ENCODE data around the gene DIS3L2.

DIS3L2 gene

DNA sequence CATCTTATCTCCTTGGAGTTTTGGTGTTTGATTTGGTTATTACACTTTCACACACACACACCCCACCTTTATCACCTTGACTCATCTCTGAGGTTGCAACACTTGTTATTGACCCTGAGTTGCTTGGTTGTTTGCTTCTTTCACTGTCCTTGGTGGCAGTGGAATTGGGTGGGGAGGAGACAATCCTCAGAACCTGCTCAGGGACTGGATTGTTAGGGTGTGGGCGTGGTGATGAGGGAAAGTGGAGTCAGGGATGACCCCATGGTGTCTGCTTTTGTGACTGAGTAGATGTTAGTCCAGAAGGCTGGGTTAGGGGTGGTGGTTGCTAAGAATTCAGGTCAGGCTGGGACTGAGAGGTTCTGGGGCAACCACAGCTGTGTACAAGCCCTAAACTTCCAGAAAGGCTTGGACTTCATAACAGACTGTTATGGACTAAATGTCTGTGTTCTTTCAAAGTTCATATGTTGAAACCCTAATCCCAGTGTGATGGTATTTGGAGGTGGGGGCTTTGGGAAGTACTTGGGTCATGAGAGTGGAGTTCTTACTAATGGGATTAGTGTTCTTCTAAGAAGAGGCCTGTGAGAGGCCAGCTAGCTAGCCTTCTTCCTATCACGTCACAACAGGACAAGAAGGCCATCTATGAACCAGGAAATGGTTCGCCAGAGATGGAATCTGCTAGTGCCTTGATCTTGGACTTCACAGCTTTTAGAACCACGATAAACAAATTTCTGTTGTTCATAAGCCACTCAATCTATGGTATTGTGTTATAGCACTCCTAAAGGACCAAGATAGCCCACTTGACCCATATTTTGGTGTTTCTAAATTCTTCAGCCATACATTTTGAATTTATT is 3.4 kb upstream of the DIS3L2 start:
- no peak for FAIRE-seq

DNA sequence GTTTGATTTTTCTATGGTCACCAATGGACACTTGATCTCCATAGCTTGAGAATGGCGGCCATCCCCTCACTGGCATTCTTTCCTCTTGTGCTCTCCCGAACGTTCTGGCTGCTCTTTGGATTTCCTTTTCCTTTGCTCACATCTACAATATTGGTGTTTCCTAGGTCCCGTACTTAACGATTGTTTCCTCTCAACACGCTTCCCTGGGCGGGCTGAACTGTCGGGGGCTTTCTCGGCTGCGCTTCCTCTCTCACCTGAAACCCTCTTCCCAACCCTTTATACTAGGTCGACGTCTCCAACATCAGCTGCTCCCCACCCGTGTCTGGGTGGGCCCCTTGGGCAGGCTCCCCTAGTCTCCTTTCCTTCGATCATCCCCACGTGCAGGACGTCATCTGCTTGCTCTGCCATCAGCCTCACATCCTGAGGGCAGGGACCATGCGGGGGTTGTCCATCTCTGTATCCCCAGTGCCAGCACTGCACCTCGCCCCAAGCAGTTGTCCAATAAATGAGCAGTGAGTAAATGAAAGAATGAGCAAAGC is 634 bp upstream of the DIS3L2 start:
- no peak for FAIRE-seq

DNA sequence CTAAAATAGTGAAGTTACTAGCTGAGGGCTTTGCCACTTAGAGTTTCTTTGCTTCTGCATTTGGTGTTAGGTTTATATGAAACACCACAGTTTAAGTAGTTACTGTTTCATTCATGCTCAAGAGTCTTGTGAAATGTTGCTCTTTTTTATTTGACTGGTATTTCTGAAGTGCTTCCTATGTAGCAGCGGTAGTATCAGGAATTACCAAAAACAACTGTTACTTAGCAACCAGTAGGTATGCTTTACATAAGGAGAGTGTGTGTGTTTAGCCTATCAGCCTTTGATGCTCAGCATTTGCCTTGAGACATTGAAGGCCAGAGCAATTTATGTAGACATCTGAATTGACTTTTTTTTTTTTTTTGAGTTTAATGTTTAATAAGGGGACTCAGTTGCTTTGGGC is 3.6 kb downstream of the DIS3L2 start:
- FAIRE-seq: no peak

DNA sequence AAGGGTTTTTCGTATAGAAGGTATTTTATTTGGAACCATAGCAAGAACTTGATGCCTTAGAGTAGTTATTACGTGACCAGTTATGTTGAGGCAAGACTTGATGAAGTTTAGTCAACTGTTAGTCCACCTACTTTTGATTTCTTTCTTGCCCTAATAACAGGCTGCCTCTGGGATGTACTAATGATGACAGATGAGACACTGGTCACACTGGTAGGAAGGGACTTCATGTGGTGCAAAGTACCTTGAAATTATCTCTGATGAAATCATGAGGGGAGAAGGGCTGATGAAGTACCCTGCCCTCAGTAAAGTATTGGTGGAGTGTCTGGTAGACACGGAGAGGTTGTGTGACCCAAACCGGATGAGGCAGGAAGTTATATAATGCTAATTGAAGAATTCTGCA is 5.4 kb downstream of the DIS3L2 start:
- FAIRE-seq: no peak

DNA sequence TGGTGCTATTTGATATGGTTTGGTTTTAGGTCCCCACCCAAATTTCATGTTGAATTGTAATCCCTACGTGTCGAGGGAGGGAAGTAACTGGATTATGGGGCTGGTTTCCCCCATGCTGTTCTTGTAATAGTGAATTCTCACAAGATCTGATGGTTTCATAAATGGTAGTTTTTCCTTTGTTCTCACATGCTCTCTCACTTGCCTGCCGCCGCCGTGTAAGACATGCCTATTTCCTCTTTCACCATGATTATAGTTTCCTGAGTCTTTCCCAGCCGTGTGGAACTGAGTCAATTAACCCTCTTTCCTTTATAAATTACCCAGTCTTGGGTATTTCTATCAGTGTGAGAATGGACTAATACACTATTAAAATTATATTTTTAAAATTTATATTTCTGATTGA is 7.3 kb downstream of the DIS3L2 start:
- no peak for FAIRE-seq

DNA sequence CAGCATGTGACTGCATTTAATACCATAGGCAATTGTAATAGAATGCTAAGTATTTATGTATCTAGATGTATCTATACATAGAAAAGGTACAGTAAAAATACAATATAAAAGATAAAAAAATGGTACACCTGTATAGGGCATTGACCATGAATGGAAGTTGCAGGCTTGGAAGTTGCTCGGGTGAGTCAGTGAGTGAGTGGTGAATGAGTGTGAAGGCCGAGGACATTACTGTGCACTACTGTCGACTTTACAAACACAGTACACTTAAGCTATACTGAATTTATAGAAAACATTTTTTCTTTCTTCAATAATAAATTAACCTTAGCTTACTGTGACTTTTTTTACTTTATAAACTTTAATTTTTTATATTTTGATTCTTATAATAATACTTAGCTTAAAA is 8.9 kb downstream of the DIS3L2 start:
- FAIRE-seq: no peak

DNA sequence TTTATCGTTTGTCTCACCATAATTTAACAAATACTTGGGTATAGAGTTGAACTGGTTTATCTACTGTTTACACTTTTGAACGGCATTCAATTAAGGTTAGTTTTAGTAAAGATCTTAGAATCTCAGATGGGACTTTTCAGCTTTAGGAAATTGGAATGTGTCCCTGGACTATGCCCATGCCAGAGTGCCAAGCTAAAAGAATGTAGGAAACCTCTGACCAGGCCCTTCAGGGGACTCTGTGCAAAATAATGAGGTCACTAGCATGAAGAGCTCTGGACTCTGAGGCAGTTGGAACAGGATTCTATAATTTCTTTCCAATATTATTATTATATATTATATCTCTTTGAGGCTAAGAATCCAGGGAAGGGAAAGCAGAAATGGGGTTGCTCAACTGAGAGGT is 13.5 kb downstream of the DIS3L2 start:
- FAIRE-seq: no peak

DNA sequence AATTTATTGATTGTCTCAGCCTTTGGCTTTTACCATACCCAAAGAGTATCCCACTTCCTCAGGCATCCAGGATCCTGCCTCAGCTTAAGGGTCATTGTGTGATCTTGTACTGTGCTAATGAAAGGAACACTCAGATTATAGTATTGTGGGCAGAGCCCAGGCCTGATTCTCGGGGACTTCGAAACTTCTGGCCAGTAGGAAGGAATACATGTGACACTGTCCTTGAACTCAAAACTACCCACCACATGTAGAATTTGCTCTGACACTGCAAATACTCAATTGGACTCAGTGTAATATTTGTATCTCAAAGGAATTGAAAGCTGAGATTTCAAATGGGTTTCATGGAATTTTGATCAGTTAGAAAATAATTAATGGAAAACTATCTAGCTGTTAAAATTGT is 15.9 kb downstream of the DIS3L2 start:
- FAIRE-seq: no peak

DNA sequence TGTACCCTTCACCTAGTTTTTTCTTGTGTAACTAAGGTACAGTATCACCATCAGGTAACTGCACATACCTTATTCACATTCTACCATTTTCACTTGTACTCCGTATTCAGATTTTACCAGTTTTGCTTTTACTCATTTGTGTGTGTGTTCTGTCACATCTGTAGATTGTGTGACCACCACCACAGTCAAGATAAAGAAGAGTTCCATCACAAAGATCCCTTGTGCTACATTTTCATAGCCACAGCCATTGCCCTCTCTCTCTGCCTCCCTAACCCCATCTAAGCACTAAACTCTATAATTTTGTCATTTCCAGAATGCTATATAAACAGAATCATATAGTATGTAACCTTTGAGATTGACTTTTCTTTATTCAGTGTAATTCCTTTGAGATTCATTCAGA is 23.5 kb downstream of the DIS3L2 start:
- no peak for FAIRE-seq

DNA sequence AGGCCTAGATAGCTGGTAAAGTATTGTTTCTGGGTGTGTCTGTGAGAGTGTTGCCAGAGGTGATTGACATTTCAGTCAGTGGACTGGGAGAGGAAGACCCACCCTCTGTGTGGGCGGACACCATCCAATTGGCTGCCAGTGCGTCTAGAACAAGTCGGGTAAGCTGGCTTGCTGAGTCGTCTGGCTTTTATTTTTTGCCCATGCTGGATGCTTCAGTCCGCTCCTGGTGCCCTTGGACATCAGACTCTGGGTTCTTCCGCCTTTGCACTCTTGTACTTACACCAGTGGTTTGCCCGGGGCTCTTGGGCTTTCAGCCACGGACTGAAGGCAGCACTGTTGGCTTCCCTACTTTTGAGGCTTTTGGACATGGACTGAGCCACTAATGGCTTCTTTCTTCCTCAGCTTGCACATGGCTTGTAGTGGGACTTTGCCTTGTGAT is 24.3 kb downstream of the DIS3L2 start:
- FAIRE-seq: no peak

DNA sequence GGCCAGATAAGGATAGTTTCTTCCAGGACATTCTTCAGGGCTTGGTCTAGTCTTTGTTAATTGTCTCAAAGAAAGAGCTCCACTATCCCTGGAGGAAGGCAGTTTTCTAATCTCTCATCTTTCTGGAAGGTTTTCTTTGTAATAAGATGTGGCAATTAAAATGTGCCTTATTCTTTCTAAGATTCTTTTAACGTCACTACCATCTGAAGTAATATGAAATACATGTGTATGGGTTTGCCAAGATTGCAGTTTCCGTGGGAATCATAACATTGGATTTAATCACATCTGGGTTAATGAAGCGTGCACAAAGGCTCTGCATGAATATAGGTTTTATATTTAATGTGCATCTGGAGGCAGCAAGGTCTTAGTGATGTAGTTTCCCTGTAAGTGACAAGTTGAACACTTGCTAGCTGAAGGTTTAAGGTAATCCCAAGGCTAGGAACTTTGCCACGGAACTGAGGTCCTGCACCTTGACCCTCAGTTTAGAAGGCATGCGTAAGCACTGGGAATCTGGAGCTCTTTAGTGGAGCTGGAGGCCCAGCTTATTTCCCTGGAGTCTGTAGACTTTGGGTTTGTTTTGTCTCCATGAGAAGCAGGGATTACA is 25.7 kb downstream of the DIS3L2 start:
- no peak for FAIRE-seq

DNA sequence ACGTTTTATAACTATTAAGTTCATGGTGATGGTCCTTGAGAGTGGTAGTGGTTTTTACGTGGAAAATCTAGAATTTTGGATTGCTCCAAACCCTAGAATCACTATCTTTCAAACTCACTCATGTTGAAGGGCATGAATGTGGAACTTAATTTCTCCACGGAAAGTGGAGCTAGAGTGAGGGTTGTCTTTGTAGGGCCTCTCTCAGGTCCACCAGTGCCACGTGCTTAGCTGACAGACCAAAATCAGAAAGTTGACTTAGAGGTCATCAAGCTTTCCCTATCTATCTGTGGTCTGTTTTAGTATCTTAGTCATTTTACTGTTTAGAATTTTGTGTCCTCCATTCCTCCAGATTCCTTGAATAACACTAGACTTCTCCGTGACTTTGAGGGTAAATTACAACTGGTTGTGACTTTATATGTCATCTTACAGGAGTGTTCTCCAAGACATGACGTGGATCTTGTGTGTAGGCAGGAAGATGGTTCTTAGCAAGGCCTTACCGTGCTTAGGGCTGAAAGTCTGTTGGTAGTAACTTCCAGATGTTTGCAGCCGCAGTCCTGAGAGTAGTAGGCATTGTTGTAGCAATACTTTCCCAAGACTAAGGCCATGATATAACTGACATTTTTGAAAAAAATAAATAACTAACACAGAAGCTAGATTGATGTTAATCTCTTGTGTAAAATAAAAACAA is 26.8 kb downstream of the DIS3L2 start:
- no peak for FAIRE-seq

DNA sequence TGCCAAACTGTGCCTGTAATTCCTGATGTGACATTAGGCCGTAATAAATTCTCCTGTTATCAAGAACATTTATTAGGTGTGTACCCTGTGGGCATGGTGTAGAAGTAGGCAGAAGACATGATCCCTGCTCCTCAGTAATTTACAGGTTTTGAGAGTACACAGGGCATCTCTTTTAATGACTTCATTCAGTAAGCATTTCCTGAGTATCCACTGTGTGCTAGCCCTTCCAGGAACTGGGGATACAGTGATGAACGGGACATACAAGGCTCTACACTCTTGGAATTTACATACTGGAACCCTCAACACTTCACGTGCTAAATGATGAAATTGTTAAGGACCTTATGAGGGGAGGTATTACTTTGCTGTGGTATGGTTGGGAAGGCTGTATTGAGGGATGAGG is 30.2 kb downstream of the DIS3L2 start:
- FAIRE-seq: no peak

DNA sequence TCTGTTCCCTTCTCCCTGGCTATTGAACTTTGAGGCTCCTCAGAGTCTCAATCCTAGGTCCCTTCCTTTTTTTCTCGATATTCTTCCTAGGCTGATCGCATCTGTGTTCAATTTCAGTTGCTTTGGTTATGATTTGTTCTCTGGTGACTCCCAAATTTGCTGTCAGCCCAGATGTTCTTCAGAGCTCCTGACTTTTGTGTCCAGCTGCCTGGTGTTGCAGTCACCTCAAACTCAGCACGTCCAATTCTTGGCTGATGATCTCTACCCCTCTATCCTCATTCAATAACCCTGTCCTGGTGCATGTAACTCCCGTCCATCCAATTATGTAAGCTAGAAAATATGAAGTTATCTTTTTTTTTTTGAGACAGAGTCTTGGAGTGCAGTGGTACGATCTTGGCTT is 31.4 kb downstream of the DIS3L2 start:
- FAIRE-seq: no peak

DNA sequence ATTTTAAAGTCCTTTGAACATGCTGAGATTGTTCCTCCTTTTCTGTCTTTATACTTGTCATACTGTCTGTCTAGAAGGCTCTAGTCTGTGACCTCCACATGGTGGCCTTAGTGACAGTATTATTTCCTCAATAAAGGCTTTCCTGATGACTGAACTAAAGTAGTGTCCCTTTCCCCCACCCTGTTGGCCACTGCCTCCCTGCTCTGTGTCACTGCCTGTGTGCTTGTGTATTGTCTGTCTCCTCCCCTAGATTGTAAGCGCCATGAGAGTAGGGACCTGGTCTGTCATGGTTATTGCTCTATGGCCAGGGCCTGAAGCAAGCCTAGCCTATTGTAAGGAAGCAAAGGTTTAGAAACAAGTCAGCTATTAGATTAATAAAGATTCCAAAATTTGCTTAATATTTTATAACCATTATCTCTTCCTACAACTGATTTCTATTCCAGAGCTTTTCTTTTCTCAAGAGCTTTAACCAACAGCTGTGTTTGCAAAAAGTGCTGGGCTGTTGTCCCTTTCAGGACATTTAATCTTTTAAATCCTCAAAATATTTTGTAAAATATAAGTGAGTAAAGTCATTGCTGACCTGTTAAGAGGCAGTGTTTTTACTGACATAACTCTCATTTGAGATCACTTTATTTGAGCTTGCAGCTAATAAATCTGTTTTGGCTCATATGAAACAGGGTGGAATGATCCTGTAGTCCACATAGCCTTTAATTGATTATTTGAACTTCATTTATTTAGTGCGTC is 35.5 kb downstream of the DIS3L2 start:
- FAIRE-seq: no peak

DNA sequence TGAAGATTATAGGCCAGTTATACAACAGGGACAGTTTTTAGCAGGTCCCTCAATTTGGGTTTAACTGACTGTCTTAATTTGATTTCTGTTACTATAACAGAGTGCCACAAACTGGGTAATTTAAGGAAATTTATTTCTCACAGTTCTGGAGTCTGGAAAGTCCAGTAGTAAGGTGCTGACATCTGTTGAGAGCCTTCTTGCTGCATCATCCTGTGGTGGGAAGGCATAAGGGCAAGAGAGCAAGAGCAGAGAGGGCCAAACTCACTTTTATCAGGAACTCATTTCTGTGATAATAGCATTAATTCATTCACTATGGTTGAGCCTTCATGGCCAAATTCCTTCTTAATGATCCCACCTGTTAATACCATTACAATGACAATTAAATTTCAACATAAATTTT is 36.5 kb downstream of the DIS3L2 start:
- no peak for FAIRE-seq

DNA sequence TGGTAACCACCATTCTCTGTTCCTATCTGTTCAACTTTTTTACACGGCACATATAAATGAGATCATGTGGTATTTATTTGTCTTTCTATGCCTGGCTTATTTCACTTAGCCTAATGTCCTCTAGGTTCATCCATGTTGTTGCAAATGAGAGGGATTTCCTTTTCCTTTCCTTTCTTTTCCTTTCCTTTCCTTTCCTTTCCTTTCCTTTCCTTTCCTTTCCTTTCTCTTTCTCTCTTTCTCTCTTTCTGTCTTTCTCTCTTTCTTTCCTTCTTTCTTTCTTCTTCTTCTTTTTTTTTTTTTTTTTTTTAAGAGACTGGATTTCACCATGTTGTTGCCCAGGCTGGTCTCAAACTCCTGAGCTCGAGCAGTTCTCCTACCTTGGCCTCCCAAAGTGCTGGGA is 38.9 kb downstream of the DIS3L2 start:
- FAIRE-seq: no peak

DNA sequence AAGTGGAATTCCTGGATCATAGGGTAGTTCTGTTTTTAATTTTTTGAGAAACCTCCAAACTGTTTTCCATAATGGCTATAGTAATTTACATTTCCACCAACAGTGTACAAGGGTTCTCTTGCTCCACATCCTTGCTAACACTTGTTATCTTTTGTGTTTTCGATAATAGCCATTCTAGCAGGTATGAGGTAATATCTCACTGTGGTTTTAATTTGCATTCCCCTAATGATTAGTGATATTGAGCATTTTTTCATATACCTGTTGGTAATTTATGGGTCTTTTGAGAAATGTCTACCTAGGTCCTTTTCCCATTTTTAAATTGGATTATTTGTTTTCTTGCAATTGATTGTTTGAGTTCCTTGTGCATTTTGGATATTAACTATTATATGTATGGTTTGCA is 39.6 kb downstream of the DIS3L2 start:
- no peak for FAIRE-seq

DNA sequence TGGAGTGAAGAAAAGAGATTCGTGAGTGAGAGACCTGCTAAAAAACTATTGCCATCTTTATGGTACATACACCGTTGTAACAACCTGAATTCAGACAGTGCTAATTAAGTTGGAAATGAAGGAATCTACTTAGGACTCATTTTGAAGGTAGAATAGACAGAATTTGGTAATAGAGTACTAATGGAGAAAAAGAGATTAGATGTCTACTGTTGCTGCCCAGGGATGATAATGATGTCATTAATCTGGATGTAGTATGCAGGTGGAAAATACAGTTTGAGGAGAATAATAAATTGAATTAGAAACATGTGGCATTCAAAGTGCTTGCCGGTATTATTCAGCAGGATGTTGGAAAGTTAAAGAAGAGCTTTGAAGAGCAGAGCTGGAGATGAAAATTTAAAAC is 44.7 kb downstream of the DIS3L2 start:
- no peak for FAIRE-seq

DNA sequence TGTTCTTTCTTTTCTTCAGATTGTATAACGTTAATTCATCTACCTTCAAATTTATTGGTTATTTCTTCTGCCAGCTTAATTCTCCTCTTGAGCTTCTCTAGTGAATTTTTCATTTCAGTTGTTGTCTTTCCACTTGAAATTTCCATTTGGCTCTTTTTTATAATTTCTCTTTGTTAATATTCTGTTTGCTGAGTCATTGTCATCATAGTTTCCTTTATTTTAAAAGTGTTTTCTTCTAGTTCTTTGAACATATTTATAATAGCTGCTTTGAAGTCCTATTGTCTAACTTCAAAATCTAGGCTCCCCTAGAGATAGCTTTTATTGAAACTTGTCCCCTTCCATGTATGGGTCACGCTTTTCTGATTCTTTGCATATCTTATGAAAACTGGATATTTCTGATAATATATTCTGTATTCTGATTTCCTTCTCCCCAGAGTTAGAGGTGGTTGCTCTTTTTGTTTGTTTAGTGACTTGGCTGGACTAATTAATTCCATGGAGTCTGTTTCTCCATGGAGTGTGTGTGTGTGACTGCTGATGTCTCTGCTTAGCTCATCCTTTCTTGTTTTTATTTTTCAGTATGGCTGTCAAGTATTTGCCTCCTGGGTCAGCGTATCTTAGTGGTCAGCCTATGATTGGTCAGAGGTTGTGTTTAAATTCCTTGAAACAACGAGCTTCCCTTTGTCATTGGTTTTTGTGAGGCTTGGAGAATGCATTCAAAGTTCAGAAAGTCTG is 47.6 kb downstream of the DIS3L2 start:
- no peak for FAIRE-seq

DNA sequence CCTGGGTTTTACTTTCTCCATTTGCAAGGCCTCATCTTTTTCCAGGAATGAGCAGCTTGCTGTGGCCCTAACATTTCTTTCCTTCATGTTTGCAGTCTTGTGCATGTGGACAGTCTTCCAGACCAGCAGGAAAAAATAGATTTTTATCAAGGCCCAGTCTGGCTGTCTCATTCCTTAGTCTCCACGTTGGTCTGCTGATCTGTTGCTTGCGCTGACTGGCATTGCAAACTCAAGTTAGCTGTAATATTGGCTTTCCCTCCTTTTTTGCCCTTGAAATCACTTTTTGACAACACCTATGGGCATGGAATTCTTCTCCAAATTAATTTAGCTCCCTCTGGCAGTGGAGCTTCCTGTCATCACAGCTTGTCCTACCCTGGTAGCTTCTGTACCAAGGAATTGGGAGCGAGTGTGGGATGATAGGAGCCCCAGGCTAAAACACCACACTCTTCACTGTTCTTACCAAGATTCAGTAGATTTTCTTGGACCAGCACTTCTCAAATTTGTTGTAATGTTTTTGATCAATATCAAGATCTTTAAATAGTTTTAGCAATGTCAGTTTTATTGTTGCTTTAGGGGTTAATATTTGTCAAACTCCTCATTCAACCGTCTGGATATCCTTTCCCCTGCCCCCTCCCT is 48.2 kb downstream of the DIS3L2 start:
- no peak for FAIRE-seq
